Measurements from ENCODE around the gene WDFY4. TPM values are rescaled to one million over a fixed set of nuclear protein-coding genes. Genes with fewer than 3 reads are reported as not detected.
A peak's percentile ranks its signal among the peaks of the same experiment; 100 is the strongest.

WDFY4 gene
- total and polyA plus RNA-seq, 4 donors, result 3.1 to 3.8 (median 3.5) TPM

- Histone ChIP-seq H3K27me3 (ENCODE audit: control insufficient read depth, insufficient read depth, low read length) (no peaks in the 10 kb centered on the region), H3K27ac (ENCODE audit: low read depth, low read length) (no peak overlapping the region), H3K9me3 (ENCODE audit: control insufficient read depth, insufficient read depth, low read length) (no peaks in the 10 kb centered on the region), H3K4me1 (ENCODE audit: control insufficient read depth, insufficient read depth, low read length) (peaks cover 24% of the 10 kb centered on the region), H3K4me3 (ENCODE audit: low read depth, low read length) (no peak overlapping the region), H3K36me3 (ENCODE audit: control insufficient read depth, insufficient read depth, low read length) (peaks cover 5% of the 10 kb centered on the region)
- WGBS (ENCODE audit: insufficient coverage), result 62% methylated on average over 4 of the region's 4 CpGs
- no peak for DNase-seq (ENCODE audit: low read depth in 4 of 6, low spot score in 6 of 6)
These were observed 326.2 kb downstream of the WDFY4 start for GRCh38 chr10:49010865-49011264.

GRCh38 chr10:49011756-49012155 is 327.1 kb downstream of the WDFY4 start:
- H3K4me3 ChIP-seq (ENCODE audit: low read depth, low read length), result no peak overlapping the region
- 88% methylated on average over 11 of the region's 11 CpGs for WGBS (ENCODE audit: insufficient coverage)
- no peaks in the 10 kb centered on the region for H3K9me3 ChIP-seq (ENCODE audit: control insufficient read depth, insufficient read depth, low read length)
- DNase-seq (ENCODE audit: low read depth in 4 of 6, low spot score in 6 of 6), result no peak
- H3K27ac ChIP-seq (ENCODE audit: low read depth, low read length), result no peak overlapping the region
- peaks cover 24% of the 10 kb centered on the region for H3K4me1 ChIP-seq (ENCODE audit: control insufficient read depth, insufficient read depth, low read length)
- no peaks in the 10 kb centered on the region for H3K27me3 ChIP-seq (ENCODE audit: control insufficient read depth, insufficient read depth, low read length)
- H3K36me3 ChIP-seq (ENCODE audit: control insufficient read depth, insufficient read depth, low read length), result peaks cover 7% of the 10 kb centered on the region

GRCh38 chr10:49012603-49013002 is 327.9 kb downstream of the WDFY4 start:
- peaks cover 24% of the 10 kb centered on the region for H3K4me1 ChIP-seq (ENCODE audit: control insufficient read depth, insufficient read depth, low read length)
- DNase-seq (ENCODE audit: low read depth in 4 of 6, low spot score in 6 of 6), result no peak
- 70% methylated on average over 3 of the region's 4 CpGs for whole genome bisulfite sequencing (ENCODE audit: insufficient coverage)
- H3K36me3 ChIP-seq (ENCODE audit: control insufficient read depth, insufficient read depth, low read length), result peaks cover 8% of the 10 kb centered on the region
- H3K4me3 ChIP-seq (ENCODE audit: low read depth, low read length), result no peak overlapping the region
- no peaks in the 10 kb centered on the region for H3K27me3 ChIP-seq (ENCODE audit: control insufficient read depth, insufficient read depth, low read length)
- H3K9me3 ChIP-seq (ENCODE audit: control insufficient read depth, insufficient read depth, low read length), result no peaks in the 10 kb centered on the region
- no peak overlapping the region for H3K27ac ChIP-seq (ENCODE audit: low read depth, low read length)

GRCh38 chr10:49015700-49016099 is 331.0 kb downstream of the WDFY4 start:
- no peak overlapping the region for H3K27ac ChIP-seq (ENCODE audit: low read depth, low read length)
- DNase-seq (ENCODE audit: low read depth in 4 of 6, low spot score in 6 of 6), result no peak
- H3K9me3 ChIP-seq (ENCODE audit: control insufficient read depth, insufficient read depth, low read length), result no peaks in the 10 kb centered on the region
- H3K27me3 ChIP-seq (ENCODE audit: control insufficient read depth, insufficient read depth, low read length), result no peaks in the 10 kb centered on the region
- peaks cover 12% of the 10 kb centered on the region for H3K36me3 ChIP-seq (ENCODE audit: control insufficient read depth, insufficient read depth, low read length)
- no peak overlapping the region for H3K4me3 ChIP-seq (ENCODE audit: low read depth, low read length)
- H3K4me1 ChIP-seq (ENCODE audit: control insufficient read depth, insufficient read depth, low read length), result peaks cover 11% of the 10 kb centered on the region
- WGBS (ENCODE audit: insufficient coverage), result 100% methylated on average over 4 of the region's 4 CpGs

- Histone ChIP-seq H3K27ac (ENCODE audit: low read depth, low read length) (no peak overlapping the region), H3K9me3 (ENCODE audit: control insufficient read depth, insufficient read depth, low read length) (no peaks in the 10 kb centered on the region), H3K4me3 (ENCODE audit: low read depth, low read length) (no peak overlapping the region), H3K36me3 (ENCODE audit: control insufficient read depth, insufficient read depth, low read length) (peaks cover 12% of the 10 kb centered on the region), H3K27me3 (ENCODE audit: control insufficient read depth, insufficient read depth, low read length) (no peaks in the 10 kb centered on the region), H3K4me1 (ENCODE audit: control insufficient read depth, insufficient read depth, low read length) (peaks cover 5% of the 10 kb centered on the region)
- no CpG with 5 or more reads among the region's 6 CpGs for WGBS (ENCODE audit: insufficient coverage)
- DNase-seq (ENCODE audit: low read depth in 4 of 6, low spot score in 6 of 6), result no peak
These were observed 337.0 kb downstream of the WDFY4 start for GRCh38 chr10:49021685-49022084.

- no CpG with 5 or more reads among the region's 2 CpGs for WGBS (ENCODE audit: insufficient coverage)
- no peak overlapping the region for H3K27ac ChIP-seq (ENCODE audit: low read depth, low read length)
These were observed 338.4 kb downstream of the WDFY4 start for GRCh38 chr10:49023071-49023470.

GRCh38 chr10:49023752-49024151 is 339.1 kb downstream of the WDFY4 start:
- Histone ChIP-seq H3K9me3 (ENCODE audit: control insufficient read depth, insufficient read depth, low read length) (no peaks in the 10 kb centered on the region), H3K27me3 (ENCODE audit: control insufficient read depth, insufficient read depth, low read length) (no peaks in the 10 kb centered on the region), H3K36me3 (ENCODE audit: control insufficient read depth, insufficient read depth, low read length) (peaks cover 6% of the 10 kb centered on the region), H3K27ac (ENCODE audit: low read depth, low read length) (peak overlapping the region; percentile 54), H3K4me1 (ENCODE audit: control insufficient read depth, insufficient read depth, low read length) (peaks cover 5% of the 10 kb centered on the region), H3K4me3 (ENCODE audit: low read depth, low read length) (no peak overlapping the region)
- no peak for DNase-seq (ENCODE audit: low read depth in 4 of 6, low spot score in 6 of 6)
- WGBS (ENCODE audit: insufficient coverage), result 58% methylated on average over 2 of the region's 5 CpGs

More at GRCh38 chr10:49023071-49023470, 338.4 kb downstream of the WDFY4 start:
- Histone ChIP-seq H3K27me3 (ENCODE audit: control insufficient read depth, insufficient read depth, low read length) (no peaks in the 10 kb centered on the region), H3K9me3 (ENCODE audit: control insufficient read depth, insufficient read depth, low read length) (no peaks in the 10 kb centered on the region), H3K36me3 (ENCODE audit: control insufficient read depth, insufficient read depth, low read length) (peaks cover 10% of the 10 kb centered on the region), H3K4me1 (ENCODE audit: control insufficient read depth, insufficient read depth, low read length) (peaks cover 5% of the 10 kb centered on the region), H3K4me3 (ENCODE audit: low read depth, low read length) (no peak overlapping the region)
- DNase-seq (ENCODE audit: low read depth in 4 of 6, low spot score in 6 of 6), result peak in 2 of 6 donors; percentile 45 to 81

GRCh38 chr10:49024484-49024883 is 339.8 kb downstream of the WDFY4 start:
- Histone ChIP-seq H3K4me1 (ENCODE audit: control insufficient read depth, insufficient read depth, low read length) (peaks cover 5% of the 10 kb centered on the region), H3K27me3 (ENCODE audit: control insufficient read depth, insufficient read depth, low read length) (no peaks in the 10 kb centered on the region), H3K36me3 (ENCODE audit: control insufficient read depth, insufficient read depth, low read length) (peaks cover 6% of the 10 kb centered on the region), H3K4me3 (ENCODE audit: low read depth, low read length) (no peak overlapping the region), H3K9me3 (ENCODE audit: control insufficient read depth, insufficient read depth, low read length) (no peaks in the 10 kb centered on the region), H3K27ac (ENCODE audit: low read depth, low read length) (no peak overlapping the region)
- WGBS (ENCODE audit: insufficient coverage), result 80% methylated on average over 1 of the region's 3 CpGs
- no peak for DNase-seq (ENCODE audit: low read depth in 4 of 6, low spot score in 6 of 6)

GRCh38 chr10:49025347-49025983 is 340.8 kb downstream of the WDFY4 start:
- Histone ChIP-seq H3K27me3 (ENCODE audit: control insufficient read depth, insufficient read depth, low read length) (no peaks in the 10 kb centered on the region), H3K4me3 (ENCODE audit: low read depth, low read length) (no peak overlapping the region), H3K4me1 (ENCODE audit: control insufficient read depth, insufficient read depth, low read length) (peaks cover 5% of the 10 kb centered on the region), H3K36me3 (ENCODE audit: control insufficient read depth, insufficient read depth, low read length) (peaks cover 12% of the 10 kb centered on the region), H3K9me3 (ENCODE audit: control insufficient read depth, insufficient read depth, low read length) (no peaks in the 10 kb centered on the region), H3K27ac (ENCODE audit: low read depth, low read length) (no peak overlapping the region)
- WGBS (ENCODE audit: insufficient coverage), result 90% methylated on average over 7 of the region's 7 CpGs
- no peak for DNase-seq (ENCODE audit: low read depth in 4 of 6, low spot score in 6 of 6)

GRCh38 chr10:49028639-49029038 is 344.0 kb downstream of the WDFY4 start:
- peak in 1 of 6 donors; percentile 50 for DNase-seq (ENCODE audit: low read depth in 4 of 6, low spot score in 6 of 6)
- Histone ChIP-seq H3K27ac (ENCODE audit: low read depth, low read length) (no peak overlapping the region), H3K4me1 (ENCODE audit: control insufficient read depth, insufficient read depth, low read length) (peaks cover 5% of the 10 kb centered on the region), H3K4me3 (ENCODE audit: low read depth, low read length) (no peak overlapping the region), H3K36me3 (ENCODE audit: control insufficient read depth, insufficient read depth, low read length) (peaks cover 15% of the 10 kb centered on the region), H3K27me3 (ENCODE audit: control insufficient read depth, insufficient read depth, low read length) (no peaks in the 10 kb centered on the region), H3K9me3 (ENCODE audit: control insufficient read depth, insufficient read depth, low read length) (no peaks in the 10 kb centered on the region)
- whole genome bisulfite sequencing (ENCODE audit: insufficient coverage), result no CpG with 5 or more reads among the region's 2 CpGs

Data from spinal cord (tissue), 10 donors.